HEK293T (cell line): Measurements from ENCODE around the gene DNAJC16.

Experiments used
- CTCF ChIA-PET: fragments of 350-600 bp; formaldehyde crosslinking; extraction: SDS; loops from one replicate; lab custom pipeline; 2021; ENCODE audit warnings: antibody characterized with exemption, inconsistent platforms; lab: Yijun Ruan, JAX
- POLR2A ChIA-PET: fragments of 350-600 bp; formaldehyde crosslinking; extraction: SDS; loops from one replicate; lab custom pipeline; 2020; ENCODE audit warnings: antibody characterized with exemption, inconsistent platforms; lab: Yijun Ruan, JAX
- DNase-seq: peaks from one replicate; pipeline ENCODE4 v3.0.0; 2012; ENCODE audit warnings: mixed read lengths; ENCODE audit errors: extremely low spot score
- ARNT ChIP-seq: fragments of 450-650 bp; IDR thresholded peaks from 2 replicates; pipeline ENCODE4 v1.6.1; 2017; ENCODE audit warnings: mild to moderate bottlenecking
- BHLHE40 ChIP-seq: fragments of 450-650 bp; IDR thresholded peaks from 2 replicates; pipeline ENCODE4 v1.6.1; 2016; ENCODE audit warnings: mild to moderate bottlenecking, moderate library complexity, borderline replicate concordance
- CTBP1 ChIP-seq: fragments of 450-650 bp; IDR thresholded peaks from 2 replicates; pipeline ENCODE4 v1.6.1; 2016; ENCODE audit warnings: borderline replicate concordance
- ELF4 ChIP-seq: fragments of 450-650 bp; IDR thresholded peaks from 2 replicates; pipeline ENCODE4 v1.6.1; 2017; ENCODE audit warnings: antibody characterized with exemption
- FOXA1 ChIP-seq: fragments of 450-650 bp; IDR thresholded peaks from 2 replicates; pipeline ENCODE4 v1.6.1; 2016; ENCODE audit warnings: mild to moderate bottlenecking
- FOXK2 ChIP-seq: fragments of 450-650 bp; IDR thresholded peaks from 2 replicates; pipeline ENCODE4 v1.6.1; 2016; ENCODE audit warnings: mild to moderate bottlenecking
- FOXM1 ChIP-seq: fragments of 450-650 bp; IDR thresholded peaks from 2 replicates; pipeline ENCODE4 v1.6.1; 2017; ENCODE audit warnings: mild to moderate bottlenecking, borderline replicate concordance
- HDGF ChIP-seq: fragments of 450-650 bp; IDR thresholded peaks from 2 replicates; pipeline ENCODE4 v1.6.1; 2017; ENCODE audit warnings: antibody characterized with exemption, borderline replicate concordance
- L3MBTL2 ChIP-seq: fragments of 450-650 bp; conservative IDR thresholded peaks from 2 replicates; pipeline ENCODE4 v1.6.1; 2016; ENCODE audit warnings: mild to moderate bottlenecking
- LEF1 ChIP-seq: fragments of 450-650 bp; IDR thresholded peaks from 2 replicates; pipeline ENCODE4 v1.6.1; 2017; ENCODE audit warnings: mild to moderate bottlenecking, borderline replicate concordance
- NFRKB ChIP-seq: fragments of 450-650 bp; IDR thresholded peaks from 2 replicates; pipeline ENCODE4 v1.6.1; 2016; ENCODE audit warnings: mild to moderate bottlenecking, moderate library complexity
- SP1 ChIP-seq: fragments of 450-650 bp; IDR thresholded peaks from 2 replicates; pipeline ENCODE4 v1.6.1; 2017
- SUZ12 ChIP-seq: fragments of 450-650 bp; IDR thresholded peaks from 2 replicates; pipeline ENCODE4 v1.6.1; 2016; ENCODE audit warnings: mild to moderate bottlenecking
- TARDBP ChIP-seq: fragments of 450-650 bp; IDR thresholded peaks from 2 replicates; pipeline ENCODE4 v1.6.1; 2016
- ZNF384 ChIP-seq: fragments of 450-650 bp; IDR thresholded peaks from 2 replicates; pipeline ENCODE4 v1.6.1; 2016
- TF ChIP-seq, protein P1 (sequence below): fragments of 450-650 bp; IDR thresholded peaks from 2 replicates; pipeline ENCODE4 v1.6.1; 2016

The DNAJC16 gene

DNA sequence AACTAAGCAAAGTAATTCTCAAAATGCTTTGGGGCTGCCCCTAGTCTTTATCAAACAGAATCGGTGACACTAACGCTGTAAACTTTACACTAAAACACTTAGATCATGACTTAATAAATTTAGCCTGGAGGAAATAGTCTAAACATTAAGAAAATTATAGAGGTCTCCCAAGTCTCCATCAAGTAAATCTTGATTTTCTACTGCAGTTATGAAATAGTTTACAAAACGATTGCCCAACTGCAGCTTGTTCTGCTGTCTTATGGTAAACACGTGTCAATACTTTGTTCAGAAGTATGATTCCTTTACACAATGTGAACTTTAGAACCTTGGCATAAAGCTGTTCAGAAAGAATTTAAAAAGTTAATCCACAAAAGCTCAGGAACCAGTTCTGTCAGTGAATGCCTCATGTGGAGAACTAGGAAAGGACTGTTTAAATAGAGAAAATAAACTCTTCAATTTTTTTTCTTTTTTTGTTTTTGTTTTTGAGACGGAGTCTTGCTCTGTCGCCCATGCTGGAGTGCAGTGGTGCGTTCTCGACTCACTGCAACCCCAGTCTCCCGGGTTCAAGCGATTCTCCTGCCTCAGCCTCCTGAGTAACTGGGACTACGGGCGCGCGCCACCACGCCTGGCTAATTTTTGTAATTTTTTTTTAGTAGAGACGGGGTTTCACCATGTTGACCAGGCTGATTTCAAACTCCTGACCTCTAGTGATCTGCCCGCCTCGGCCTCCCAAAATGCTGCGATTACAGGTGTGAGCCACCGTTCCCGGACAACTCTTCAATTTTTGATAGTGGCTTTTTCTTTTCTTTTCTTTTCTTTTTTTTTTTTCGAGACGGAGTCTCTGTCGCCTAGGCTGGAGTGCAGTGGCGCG, 92.2 kb downstream of the DNAJC16 start:
- POLR2A ChIA-PET, result interaction anchor here (1.7 to 4.5 kb wide), 2 partner anchors 8 to 14 kb away, joined by 4 to 61 read pairs; no protein-coding TSS in a partner anchor
- CTCF ChIA-PET, result no interaction called here

DNA sequence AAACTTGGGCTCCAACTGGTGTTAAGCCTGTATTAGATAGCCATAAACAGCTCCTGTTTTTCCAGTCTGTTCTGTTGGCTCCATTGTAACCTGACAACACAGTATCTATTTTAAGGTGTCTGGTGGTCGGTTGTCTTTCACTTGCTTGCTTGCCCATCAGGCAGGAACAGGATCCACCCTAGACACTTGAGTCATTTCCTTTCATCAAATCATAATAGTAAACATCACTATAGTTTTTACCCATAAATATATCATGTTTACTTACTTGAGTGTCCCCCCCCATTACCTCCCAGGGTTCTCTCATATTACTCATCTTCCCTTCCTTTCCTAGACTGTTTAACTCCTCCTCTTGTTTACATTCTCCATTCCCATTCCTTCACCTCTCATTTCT, 93.5 kb downstream of the DNAJC16 start:
- no peak for DNase-seq
- CTCF ChIA-PET, result no interaction called here

More for the DNA sequence above, 92.2 kb downstream of the DNAJC16 start:
- DNase-seq, result no peak
- TF ChIP-seq NFRKB, result no peak
- TF ChIP-seq BHLHE40, result no peak
- no peak for TF ChIP-seq SP1
- TF ChIP-seq FOXM1, result no peak
- TF ChIP-seq, protein P1, sequence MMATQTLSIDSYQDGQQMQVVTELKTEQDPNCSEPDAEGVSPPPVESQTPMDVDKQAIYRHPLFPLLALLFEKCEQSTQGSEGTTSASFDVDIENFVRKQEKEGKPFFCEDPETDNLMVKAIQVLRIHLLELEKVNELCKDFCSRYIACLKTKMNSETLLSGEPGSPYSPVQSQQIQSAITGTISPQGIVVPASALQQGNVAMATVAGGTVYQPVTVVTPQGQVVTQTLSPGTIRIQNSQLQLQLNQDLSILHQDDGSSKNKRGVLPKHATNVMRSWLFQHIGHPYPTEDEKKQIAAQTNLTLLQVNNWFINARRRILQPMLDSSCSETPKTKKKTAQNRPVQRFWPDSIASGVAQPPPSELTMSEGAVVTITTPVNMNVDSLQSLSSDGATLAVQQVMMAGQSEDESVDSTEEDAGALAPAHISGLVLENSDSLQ, result no peak
- no peak for TF ChIP-seq SUZ12
- no peak for TF ChIP-seq TARDBP
- TF ChIP-seq L3MBTL2, result no peak
- TF ChIP-seq ELF4, result no peak

GRCh38 chr1:15620902-15621682, 94.4 kb downstream of the DNAJC16 start:
- POLR2A ChIA-PET, result interaction anchor here (1.0 kb wide), 1 partner anchor 18 kb away, joined by 3 read pairs; no protein-coding TSS in a partner anchor
- CTCF ChIA-PET, result no interaction called here
- TF ChIP-seq TARDBP (no peak), NFRKB (no peak), ZNF384 (no peak)
- no peak for DNase-seq

More for the DNA sequence above, 93.5 kb downstream of the DNAJC16 start:
- POLR2A ChIA-PET, result interaction anchor here (1.0 kb wide), 1 partner anchor 17 kb away, joined by 3 read pairs; no protein-coding TSS in a partner anchor
- no peak for TF ChIP-seq NFRKB

GRCh38 chr1:15621975-15622374, 95.3 kb downstream of the DNAJC16 start:
- ChIA-PET POLR2A (interaction anchor here (0.7 kb wide), 1 partner anchor 59 kb away, joined by 3 read pairs; no protein-coding TSS in a partner anchor), CTCF (no interaction called here)
- TF ChIP-seq FOXM1 (no peak), TARDBP (no peak)
- DNase-seq, result no peak

DNA sequence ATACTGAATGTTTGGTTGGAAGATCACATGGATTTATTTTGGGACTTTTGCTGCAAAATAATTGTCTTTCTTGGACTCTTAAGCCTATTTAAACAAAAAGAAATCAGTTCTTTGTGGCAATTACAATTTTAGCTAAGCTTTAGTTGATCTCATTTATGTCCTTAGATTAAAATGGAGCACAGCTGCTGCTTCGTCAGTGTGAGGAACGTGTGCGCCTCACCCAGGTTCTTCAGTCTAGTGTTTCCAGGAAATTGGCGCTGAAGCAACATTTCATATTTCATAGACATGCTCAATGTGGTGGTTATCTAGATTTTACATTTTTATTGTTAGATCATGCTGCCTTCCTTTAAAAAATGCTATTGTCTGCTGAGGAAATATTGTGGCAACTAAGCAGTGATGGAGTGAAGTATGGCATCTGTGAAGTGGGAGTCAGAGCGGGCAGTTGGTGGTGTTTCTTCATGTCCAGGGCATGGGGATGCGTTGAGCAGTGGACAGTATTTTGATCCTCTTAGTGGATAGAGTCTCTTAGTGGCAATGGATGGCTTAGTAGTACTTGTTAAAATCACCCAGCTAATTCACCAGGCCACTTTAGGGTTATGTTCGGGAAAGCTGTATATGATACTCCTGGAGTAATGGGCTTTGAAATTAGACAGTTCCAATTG, 96.2 kb downstream of the DNAJC16 start:
- TF ChIP-seq NFRKB (no peak), HDGF (no peak), ELF4 (no peak), SUZ12 (no peak), LEF1 (no peak), FOXK2 (no peak), CTBP1 (no peak), ARNT (no peak), L3MBTL2 (no peak), TARDBP (no peak), FOXA1 (no peak), SP1 (no peak), ZNF384 (no peak), FOXM1 (no peak), BHLHE40 (no peak)
- TF ChIP-seq, protein P1, result no peak
- no peak for DNase-seq
- POLR2A ChIA-PET, result interaction anchor here (0.7 kb wide), 1 partner anchor 58 kb away, joined by 3 read pairs; no protein-coding TSS in a partner anchor
- CTCF ChIA-PET, result no interaction called here

DNA sequence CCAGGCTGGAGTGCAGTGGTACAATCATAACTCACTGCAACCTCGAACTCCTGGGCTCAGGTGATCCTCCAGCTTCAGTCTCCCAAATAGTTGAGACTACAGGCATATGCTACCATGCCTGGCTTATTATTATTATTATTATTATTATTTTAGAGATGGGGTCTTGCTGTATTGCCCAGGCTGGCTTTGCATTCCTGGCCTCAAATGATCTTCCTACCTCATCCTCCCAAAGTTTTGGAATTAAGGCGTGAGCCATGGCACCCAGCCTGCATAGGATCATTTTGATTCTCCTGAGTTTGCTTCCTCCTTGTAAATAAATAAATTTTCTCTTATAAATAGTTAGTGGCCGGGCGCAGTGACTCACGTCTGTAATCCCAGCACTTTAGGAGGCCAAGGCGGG, 96.8 kb downstream of the DNAJC16 start:
- TF ChIP-seq NFRKB (no peak), SUZ12 (no peak), LEF1 (no peak), FOXK2 (no peak), BHLHE40 (no peak), ELF4 (no peak), SP1 (no peak), FOXM1 (no peak), HDGF (no peak), ZNF384 (no peak), TARDBP (no peak), CTBP1 (no peak), L3MBTL2 (no peak), FOXA1 (no peak), ARNT (no peak)
- TF ChIP-seq, protein P1, result no peak
- CTCF ChIA-PET, result no interaction called here
- no peak for DNase-seq
- POLR2A ChIA-PET, result no interaction called here
